Endometrium (tissue), 2 donors: ENCODE measurements around the gene MCOLN2.

ENCODE experiments used
- FAIRE-seq: peaks from 2 replicates; lab custom pipeline; 2012; peaks lifted over from hg19 to GRCh38; lab: Jason Lieb, UNC
- donor health status: control.
- donor health status: control.

The MCOLN2 gene

GRCh38 chr1:84985365-84985764 is 11.5 kb downstream of the MCOLN2 start:
- no peak for FAIRE-seq

GRCh38 chr1:84982395-84982794 is 14.5 kb downstream of the MCOLN2 start:
- FAIRE-seq = no peak

GRCh38 chr1:84975035-84975434 is 21.9 kb downstream of the MCOLN2 start:
- no peak for FAIRE-seq

GRCh38 chr1:84973498-84974334 is 23.2 kb downstream of the MCOLN2 start:
- no peak for FAIRE-seq

GRCh38 chr1:84972377-84972987 is 24.4 kb downstream of the MCOLN2 start:
- FAIRE-seq = no peak

- FAIRE-seq = no peak
These were observed 25.0 kb downstream of the MCOLN2 start for GRCh38 chr1:84971957-84972356.

- no peak for FAIRE-seq
These were observed 27.2 kb downstream of the MCOLN2 start for GRCh38 chr1:84969489-84970250.

- no peak for FAIRE-seq
These were observed 28.0 kb downstream of the MCOLN2 start for GRCh38 chr1:84968865-84969264.

- FAIRE-seq = no peak
These were observed 28.8 kb downstream of the MCOLN2 start for GRCh38 chr1:84968101-84968500.

GRCh38 chr1:84967666-84968065 is 29.2 kb downstream of the MCOLN2 start:
- no peak for FAIRE-seq

- no peak for FAIRE-seq
These were observed 33.9 kb downstream of the MCOLN2 start for GRCh38 chr1:84963021-84963420.

GRCh38 chr1:84961316-84961715 is 35.6 kb downstream of the MCOLN2 start:
- no peak for FAIRE-seq

- FAIRE-seq = no peak
These were observed 36.5 kb downstream of the MCOLN2 start for GRCh38 chr1:84960371-84960770.

- no peak for FAIRE-seq
These were observed 37.6 kb downstream of the MCOLN2 start for GRCh38 chr1:84959294-84959693.

- no peak for FAIRE-seq
These were observed 38.9 kb downstream of the MCOLN2 start for GRCh38 chr1:84957966-84958365.

- no peak for FAIRE-seq
These were observed 40.3 kb downstream of the MCOLN2 start for GRCh38 chr1:84956655-84957054.

GRCh38 chr1:84956097-84956496 is 40.8 kb downstream of the MCOLN2 start:
- FAIRE-seq = no peak

GRCh38 chr1:84949664-84950063 is 47.2 kb downstream of the MCOLN2 start:
- no peak for FAIRE-seq

- FAIRE-seq = no peak
These were observed 49.1 kb downstream of the MCOLN2 start for GRCh38 chr1:84947536-84948410.

- FAIRE-seq = no peak
These were observed 50.3 kb downstream of the MCOLN2 start for GRCh38 chr1:84946631-84947030.

- peak; percentile 86 for FAIRE-seq
These were observed 52.0 kb downstream of the MCOLN2 start for GRCh38 chr1:84944767-84945486.
